Activated gamma-delta T cell treated with Interleukin-2 at 50 U/mL for 16 hours (primary cell): ENCODE measurements around the gene PTPRC.
A peak's percentile ranks its signal among the peaks of the same experiment; 100 is the strongest.

Experiments
- DNase-seq: peaks from one replicate; pipeline ENCODE4 v3.0.0-alpha.2; 2020

The PTPRC gene

DNA sequence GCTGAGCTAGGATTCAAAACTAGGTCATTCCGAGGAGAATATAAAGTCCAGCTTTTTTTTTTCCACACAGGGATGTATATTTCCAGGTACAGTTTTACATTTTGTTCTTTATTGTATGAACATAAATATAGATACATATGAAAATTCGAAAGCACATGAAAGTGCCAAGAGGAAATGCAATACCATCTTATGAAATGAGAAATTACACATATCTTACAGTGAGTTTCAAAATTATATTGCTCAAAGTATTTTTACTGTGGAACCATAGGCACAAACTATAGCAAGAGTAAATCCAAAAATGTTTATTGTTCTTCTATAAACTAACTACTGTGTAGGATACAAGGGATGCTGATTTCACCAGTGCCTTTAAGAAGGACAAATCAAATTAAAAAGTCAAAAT, 39.0 kb downstream of the PTPRC start:
- no peak for DNase-seq

DNA sequence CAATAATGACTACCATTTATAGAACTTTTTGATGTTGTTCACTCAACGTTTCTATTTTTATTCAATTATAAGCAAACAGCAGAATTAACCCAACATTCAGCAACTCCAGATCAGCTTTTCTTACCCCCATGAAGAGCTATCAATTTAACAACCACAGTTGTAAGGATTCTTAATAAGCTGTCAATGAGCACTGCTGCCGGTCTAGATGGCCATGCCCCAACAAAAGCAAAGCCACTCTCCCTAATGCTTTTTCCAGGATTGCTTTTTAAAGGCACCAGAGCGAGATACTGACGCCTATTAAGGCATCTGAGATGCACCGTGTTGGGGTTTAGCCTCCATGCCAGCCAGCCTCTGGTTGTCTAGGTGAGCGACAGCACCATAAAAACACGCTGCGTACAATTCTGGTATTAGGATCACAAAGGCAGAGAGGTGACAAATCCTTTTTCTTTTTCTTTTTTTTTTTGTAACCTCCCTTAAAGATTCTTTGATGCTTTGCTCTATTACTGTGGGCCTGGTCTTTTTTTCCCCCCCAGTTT, 39.5 kb downstream of the PTPRC start:
- DNase-seq = peak; percentile 40

DNA sequence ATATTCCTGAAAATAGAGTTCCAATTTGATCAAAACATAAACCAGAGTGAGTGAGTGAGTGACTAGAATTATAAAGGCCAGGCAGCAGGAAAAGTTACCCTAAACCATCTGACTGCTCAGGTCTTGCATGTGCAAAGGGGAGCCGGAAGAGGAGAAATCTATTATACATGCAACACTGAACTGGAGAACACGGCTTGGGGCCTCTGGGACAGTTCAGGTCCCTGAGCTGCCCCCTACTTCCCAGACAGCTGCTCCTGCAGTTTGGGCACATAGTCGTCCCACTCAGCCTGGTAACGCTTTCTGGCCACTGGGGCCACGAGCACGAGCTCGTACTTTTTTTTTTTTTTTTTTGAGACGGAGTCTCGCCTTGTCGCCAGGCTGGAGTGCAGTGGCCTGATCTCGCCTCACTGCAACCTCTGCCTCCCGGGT, 40.1 kb downstream of the PTPRC start:
- DNase-seq = no peak

DNA sequence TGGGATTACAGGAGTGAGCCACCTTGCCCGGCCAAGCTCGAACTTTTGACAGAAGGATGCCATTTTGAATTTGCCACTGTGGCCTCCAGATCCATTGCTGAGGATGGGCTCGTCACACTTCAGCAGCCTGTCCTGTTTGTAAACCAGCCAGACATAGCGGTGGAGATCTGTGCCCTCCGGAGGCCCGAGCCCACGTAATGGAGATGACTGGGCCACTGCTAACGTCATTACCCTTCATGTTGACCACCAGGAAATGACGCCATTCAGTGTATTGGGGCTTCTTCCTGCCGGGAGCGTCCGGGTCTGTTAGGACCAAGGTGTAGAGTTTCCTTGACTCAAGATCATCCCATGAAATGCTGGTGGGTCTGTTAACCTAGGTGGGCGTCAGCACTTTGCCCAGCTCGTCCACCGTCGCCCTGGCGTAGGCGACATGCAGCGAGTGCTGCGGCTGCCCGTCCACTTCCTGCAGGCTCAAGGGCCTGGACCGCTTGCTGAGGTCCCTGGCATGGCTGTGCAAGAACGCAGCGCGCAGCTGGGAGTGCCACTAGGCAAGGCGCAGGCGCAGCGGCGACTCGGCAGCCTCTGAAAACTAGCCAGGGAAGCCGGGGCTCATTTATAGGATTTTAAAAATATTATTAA, 40.8 kb downstream of the PTPRC start:
- no peak for DNase-seq

DNA sequence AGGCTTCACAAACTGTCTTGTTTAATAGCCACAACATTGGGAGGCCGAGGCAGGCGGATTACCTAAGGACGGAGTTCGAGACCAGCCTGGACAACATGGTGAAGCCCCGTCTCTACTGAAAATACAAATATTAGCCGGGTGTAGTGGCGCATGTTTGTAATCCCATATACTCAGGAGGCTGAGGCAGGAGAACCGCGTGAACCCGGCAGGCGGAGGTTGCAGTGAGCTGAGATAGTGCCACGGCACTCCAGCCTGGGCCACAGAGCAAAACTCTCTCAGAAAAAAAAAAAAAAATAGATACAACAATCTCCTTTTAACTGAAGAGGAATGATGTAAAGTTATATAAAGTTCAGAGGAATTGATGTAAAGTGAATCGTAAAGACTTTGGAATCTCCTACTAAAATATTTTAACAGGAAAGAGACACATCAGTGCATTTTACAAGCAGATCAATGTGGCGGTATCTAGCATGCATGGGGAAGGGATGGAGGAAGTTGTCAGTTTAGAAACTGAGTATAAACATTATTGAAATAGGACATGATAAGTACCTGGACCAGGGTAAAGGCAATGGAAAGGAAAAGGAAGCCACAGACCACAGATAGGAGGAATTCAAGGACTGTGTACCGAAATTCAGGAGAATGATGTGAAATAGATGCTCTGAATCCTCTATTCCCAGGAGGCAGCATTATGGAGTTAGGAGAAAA, 41.5 kb downstream of the PTPRC start:
- no peak for DNase-seq

DNA sequence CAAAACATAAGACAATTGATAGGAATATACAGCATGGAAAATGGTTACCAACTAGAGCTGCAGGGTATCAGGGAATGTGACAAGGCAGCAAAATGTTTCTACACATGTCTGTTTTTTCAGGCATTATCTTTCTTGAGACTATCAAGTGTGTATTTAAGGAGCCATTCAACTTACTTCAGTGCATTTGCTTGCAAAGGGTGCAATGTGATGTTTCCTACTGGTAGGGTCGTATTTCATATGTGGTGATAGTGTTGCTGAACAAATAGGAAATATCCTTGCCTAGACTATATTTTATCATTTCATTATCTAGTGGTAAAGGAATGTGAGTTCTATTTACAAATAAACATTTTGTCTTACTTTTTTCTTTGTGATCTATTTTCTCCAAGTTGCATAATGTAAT, 42.4 kb downstream of the PTPRC start:
- no peak for DNase-seq

DNA sequence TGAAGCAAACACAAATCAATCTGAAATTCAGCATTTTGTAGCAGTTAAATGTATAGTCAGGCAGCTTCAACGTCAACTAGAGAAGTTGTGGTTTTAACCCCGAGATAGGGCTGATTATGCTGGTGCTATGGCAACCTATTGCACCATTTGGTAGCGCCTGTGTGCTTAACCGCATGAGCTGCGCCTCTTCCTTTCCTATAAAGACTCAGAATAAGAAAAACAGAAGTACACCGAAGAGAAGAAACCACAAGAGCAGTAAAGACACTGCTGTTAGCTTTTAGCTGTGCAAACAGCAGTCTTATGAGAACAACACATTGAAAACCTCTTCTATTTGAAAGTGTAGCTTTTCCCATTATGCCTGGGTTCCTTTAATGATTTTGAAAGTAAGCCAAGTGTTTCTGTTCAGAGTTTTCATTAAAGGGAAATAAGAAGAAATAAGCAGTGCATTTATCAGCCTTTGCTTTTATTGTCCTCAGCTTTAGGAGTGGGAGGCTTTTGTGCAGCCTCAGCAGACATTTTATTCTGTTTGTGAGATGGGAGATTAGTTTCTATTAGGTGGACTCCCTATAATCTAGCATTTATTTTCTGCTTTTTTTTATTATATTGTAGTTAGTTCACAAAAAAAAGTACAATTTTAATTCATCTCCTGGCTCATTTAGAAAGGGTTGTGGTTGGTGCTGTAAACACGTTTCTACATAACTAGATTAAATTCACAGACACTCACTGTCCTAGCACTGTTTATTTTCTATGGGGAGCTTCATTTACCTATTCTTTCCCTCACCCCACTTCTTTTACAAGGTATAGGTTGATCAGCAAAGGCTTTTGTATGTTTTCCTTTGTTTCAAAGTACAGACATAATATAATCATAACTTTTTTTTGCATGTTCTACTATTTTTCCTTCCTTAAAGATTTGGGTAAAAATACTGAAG, 43.3 kb downstream of the PTPRC start:
- peak; percentile 78 for DNase-seq

DNA sequence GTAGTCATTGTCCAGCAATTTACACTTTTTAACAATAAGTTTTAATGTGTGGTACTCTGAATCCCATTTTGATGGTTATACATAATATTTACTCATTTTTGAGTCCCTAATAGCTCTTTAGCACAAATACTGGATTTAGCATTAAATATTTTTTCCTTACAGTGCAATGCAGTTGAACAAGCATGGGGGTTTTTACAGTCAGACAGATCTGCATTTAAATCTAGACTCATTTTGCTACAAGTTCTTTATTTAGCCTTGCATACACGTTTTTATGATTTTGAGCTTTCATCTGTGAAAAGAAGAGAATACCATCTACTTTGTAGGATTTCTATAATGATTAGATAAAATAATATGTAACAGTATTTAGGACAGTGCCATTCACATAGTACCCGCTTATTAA, 44.0 kb downstream of the PTPRC start:
- no peak for DNase-seq

DNA sequence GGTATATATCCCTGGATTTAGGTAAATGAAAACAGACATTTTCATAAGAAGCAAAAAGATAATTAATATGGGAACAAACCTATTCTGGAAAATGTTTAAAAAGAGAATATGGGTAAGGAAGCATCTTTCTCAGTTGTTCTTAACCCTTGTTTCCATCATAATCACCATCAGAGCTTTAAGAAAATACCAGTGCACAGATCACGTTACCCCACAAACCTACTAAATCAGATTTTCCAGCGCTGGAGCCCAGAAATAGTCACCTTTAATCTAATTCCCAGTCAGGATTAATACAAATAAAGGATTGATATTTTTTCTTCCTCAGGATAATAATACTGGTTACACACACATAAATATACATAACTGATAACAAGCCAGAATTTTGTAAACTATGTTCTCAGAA, 44.6 kb downstream of the PTPRC start:
- no peak for DNase-seq

DNA sequence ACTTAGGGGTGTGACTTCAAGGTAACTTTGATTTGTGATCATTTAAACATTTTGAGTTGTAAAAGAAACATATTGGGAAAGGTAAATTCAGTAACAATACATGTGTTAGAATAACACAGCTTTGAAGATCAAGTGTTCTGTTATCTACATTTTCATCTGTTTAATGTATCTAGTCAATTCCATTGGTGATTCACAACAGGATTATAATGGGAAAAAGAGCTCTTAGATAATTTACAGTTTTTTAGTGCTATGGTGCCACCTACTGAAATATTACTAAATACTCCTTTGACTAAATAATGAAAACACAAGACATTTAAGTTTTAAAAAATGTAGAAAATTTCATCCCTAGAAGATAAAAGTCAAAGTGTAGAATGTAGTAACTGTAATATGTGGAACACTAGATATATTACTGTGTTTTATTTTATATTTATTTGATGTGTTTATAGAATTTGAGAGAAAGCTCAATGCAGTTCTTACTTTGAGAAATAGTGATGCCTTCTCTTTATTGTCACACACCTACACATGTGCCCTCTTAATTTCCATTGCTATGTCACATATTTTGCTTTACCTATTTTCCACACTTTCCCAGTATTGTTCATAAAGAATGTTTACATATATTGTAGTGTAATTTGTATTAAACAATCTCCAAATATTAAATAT, 47.4 kb downstream of the PTPRC start:
- no peak for DNase-seq

DNA sequence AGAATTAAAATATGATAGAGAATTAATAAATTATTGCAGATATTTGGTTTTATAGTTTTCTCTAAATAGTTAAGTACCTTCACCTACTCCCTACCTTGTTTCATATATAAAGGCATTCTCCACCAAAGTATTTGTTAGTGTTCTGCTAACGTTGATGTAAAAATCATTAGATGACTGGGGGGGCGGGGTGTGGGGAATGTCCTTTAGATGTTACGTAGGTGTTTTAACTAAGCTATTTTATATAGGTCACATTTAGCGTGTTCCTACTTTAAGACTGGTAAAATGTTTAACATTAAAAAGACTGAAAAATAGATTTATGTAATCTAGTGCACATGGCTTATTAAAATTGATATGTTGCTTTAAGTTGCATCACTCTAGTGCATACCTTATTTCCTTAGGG, 48.6 kb downstream of the PTPRC start:
- no peak for DNase-seq

DNA sequence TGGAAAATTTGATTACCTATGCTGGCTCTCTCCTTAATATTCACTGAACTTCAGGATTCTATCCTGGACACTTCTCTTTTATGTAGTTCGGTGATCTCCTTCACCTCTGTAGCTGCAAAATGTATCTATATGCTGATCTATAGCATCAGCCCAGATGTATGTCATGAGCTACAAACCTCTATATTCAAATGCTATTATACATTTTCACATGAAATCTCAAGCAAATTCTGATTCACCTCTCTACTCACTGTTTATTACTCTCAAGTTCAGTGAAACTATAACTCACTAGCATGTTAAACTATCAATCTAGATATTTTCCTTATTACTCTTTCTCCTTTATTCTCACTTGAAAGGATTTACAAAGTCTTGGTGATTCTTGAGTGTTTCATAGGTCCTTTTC, 52.2 kb downstream of the PTPRC start:
- no peak for DNase-seq

DNA sequence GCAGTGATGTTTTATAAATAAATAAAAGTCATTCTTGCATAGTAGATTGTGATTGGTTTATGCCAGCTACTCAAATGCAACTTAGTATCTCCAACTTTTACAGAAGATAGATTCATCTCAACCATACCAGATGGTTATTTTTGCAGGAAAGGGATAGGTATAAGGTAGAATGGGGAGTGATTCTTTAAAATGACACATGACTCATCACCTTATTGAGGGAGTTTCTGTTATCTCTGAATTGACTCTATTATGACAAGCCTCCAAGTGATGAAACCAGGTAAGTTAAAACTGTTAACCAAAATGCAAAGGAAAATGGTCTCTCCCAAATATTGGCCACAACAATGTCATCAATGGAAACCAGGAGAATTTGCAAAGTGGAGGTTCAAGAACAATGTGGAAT, 54.5 kb downstream of the PTPRC start:
- no peak for DNase-seq

DNA sequence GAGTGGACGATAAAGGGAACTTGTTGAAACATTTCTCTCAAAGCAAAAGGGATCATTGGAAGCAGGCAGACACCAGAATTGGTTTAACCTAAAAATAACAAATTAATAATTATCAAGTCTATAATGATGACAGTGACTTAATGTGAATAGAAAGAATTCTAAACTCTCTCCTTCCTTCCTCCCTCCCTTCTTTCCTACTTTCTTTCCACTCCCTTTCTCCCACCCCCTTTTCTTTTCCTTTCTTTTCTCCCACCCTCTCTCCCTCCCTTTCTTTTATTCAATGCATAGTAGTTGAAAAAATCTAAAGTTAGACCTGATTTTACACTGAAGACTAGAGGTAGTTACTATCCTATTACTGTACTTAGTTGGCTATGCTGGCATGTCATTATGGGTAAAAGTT, 55.7 kb downstream of the PTPRC start:
- DNase-seq = no peak

DNA sequence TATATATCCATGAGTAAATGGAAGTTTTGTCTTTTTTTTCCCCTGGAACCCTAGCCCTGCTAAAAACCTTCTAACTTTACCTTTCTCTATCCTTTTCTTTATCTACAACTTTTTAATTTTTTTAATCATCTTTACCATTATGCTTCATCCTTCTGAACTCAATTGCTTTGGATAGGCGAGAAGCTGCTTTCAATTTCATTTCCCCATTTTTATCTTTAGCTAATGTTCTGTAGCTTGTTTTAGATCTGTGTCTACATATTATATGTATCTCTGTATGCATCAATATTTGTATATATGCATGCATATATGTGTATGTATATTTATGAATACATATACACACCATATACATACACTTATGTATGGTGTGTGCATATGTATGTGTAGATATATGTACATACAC, 57.4 kb downstream of the PTPRC start:
- DNase-seq = no peak

DNA sequence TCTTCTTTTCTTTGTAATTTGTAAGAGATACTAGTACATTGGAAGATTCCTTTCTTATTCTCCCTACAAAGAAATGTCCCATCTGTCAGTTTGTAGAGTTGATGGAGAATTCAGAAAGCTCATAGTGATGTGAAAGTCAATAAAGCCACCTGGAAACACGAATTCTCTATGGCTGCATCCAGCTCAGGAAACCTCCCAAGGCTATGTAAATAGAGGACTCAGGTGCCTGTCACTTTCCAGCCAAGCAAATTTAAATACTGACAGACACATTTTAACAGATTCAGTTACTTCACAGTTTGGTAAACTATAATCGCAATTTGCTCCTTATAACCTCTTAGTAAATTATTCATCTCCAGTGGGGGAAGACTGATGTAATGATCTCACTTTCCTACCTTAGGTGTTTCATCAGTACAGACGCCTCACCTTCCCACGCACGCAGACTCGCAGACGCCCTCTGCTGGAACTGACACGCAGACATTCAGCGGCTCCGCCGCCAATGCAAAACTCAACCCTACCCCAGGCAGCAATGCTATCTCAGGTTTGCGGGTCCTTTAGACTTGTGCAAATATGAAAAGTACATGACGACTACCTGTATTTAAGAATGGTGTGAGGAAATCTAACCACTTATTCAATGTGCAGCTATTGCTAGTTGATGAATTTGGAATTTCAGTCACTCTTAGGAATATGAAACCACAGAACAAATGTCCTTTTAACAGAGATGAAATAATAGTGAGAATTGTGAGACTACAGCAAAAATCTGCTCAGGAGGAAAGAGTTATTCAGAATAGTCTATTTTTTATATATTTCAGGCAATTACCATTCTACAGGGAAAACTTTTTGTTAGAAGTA, 60.6 kb downstream of the PTPRC start:
- DNase-seq = peak; percentile 59

DNA sequence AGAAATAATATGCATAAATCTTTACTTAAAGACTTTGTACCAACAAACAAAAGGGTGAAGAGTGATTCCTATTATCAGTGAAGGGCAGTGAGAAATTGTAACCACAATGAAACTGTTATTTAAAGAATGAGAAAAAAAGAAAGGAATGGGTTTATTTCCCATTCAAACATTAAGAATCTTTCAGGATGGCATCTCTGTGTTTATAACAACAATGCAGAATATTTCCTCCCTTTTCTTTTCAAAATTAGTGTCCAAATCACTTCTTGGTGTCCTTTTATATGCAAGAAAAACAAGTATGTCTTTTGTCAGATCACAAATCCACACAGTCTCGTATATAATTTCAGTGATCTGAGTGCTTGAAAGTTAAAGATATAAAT, 61.2 kb downstream of the PTPRC start:
- no peak for DNase-seq

DNA sequence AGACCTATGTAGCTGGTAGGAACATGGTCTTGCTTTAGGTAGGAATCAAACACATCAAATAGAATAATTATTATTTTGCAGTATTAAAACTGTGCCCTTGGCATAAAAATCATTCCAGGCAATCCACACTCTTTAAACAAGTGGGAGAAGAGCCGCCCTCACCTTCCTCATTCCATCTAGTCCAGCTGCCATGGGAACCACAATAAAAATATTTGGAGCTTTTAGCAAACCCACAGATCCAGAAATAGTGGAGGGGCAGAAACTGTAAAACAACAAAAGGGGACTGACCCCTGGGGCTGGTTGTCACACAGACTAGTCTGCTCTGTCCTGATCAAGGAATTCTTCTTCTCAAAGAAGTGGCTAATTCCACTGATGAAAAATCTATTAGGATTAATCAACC, 61.6 kb downstream of the PTPRC start:
- DNase-seq = no peak

DNA sequence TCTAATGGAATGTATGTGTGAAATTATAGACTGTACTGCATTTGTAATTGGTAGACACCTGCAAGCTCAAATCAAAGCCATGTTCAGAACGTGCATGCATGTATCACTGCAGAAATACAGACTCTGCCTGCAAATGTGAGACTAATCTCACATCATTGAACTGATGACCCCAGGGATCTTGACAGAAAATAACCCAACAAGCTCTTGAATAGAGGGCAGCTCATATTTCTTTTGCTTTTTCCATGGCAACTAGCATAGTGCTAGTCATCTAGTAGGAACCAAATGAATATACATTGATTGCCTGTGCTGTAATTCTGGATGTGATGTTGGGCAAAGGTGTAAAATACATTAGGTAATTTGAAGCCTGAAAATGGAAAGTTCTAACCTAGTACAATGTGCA, 62.4 kb downstream of the PTPRC start:
- no peak for DNase-seq

DNA sequence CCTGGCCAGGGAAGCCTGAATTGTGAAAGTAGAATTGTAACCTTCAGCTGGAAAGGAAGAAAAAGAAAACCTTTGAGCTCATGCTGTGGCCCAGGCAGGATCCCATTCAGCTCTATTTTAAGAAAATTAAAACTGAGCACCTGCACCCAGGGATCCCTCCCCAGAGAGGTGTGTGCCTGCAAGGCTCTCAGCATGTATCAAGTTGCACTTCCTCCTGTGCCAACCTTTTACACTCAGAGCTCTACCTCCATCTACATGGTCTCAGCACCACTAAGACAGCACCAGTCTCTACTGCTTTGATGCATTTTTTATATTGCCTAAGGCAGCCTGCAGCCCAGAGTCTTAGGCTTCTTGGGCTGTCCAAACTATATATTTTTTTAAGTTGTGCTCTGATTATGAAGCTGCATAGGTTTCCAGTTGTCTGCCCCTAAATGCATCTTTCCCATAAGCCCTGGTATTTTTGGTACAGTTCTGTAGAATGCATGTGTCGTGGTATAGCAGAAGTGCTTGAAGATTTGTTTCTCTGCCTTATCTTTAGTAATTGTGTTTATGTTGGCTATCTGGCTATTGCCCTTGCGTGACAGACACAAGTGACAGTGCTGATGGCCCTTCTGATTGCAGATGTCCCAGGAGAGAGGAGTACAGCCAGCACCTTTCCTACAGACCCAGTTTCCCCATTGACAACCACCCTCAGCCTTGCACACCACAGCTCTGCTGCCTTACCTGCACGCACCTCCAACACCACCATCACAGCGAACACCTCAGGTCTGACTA, 63.1 kb downstream of the PTPRC start:
- no peak for DNase-seq
